Skin of body (tissue), 2 donors: Measurements from ENCODE around the gene WIPF3. TPM values are rescaled to one million over a fixed set of nuclear protein-coding genes. Genes with fewer than 3 reads are reported as not detected.

Source experiments
- DNase-seq: peaks from one replicate; lab custom pipeline; 2025; lab: John Stamatoyannopoulos, UW
- total RNA-seq: library from RNA; depleted of rRNA; stranded (reverse); fragments of >200 nt; gene quantifications from one replicate; pipeline ENCODE4 v1.2.3, GENCODE V29; 2014

WIPF3 gene
- total RNA-seq, 1 donor from 2014 or later: 0.59 TPM

GRCh38 chr7:29809533-29810155 lies 3.3 kb downstream of the WIPF3 start:
- no peak for DNase-seq

GRCh38 chr7:29810297-29810696 lies 4.0 kb downstream of the WIPF3 start:
- DNase-seq: no peak

- no peak for DNase-seq
These were observed 4.6 kb downstream of the WIPF3 start for GRCh38 chr7:29810813-29811482.

GRCh38 chr7:29811586-29811985 lies 5.3 kb downstream of the WIPF3 start:
- DNase-seq: no peak

GRCh38 chr7:29812185-29812876 lies 6.0 kb downstream of the WIPF3 start:
- DNase-seq: no peak

GRCh38 chr7:29815181-29816105 lies 9.1 kb downstream of the WIPF3 start:
- no peak for DNase-seq

- no peak for DNase-seq
These were observed 12.0 kb downstream of the WIPF3 start for GRCh38 chr7:29818308-29818707.

- no peak for DNase-seq
These were observed 19.6 kb downstream of the WIPF3 start for GRCh38 chr7:29825775-29826529.

GRCh38 chr7:29826530-29826822 lies 20.2 kb downstream of the WIPF3 start:
- no peak for DNase-seq

- no peak for DNase-seq
These were observed 20.6 kb downstream of the WIPF3 start for GRCh38 chr7:29826904-29827303.

- no peak for DNase-seq
These were observed 25.4 kb downstream of the WIPF3 start for GRCh38 chr7:29831705-29832104.

GRCh38 chr7:29833929-29834328 lies 27.6 kb downstream of the WIPF3 start:
- DNase-seq: no peak

GRCh38 chr7:29835718-29836117 lies 29.4 kb downstream of the WIPF3 start:
- no peak for DNase-seq

GRCh38 chr7:29839302-29839701 lies 33.0 kb downstream of the WIPF3 start:
- DNase-seq: peak; percentile 69

- no peak for DNase-seq
These were observed 33.6 kb downstream of the WIPF3 start for GRCh38 chr7:29839921-29840320.

GRCh38 chr7:29840701-29841100 lies 34.4 kb downstream of the WIPF3 start:
- DNase-seq: no peak

- no peak for DNase-seq
These were observed 35.8 kb downstream of the WIPF3 start for GRCh38 chr7:29841926-29842701.

GRCh38 chr7:29843093-29843492 lies 36.8 kb downstream of the WIPF3 start:
- DNase-seq: no peak

GRCh38 chr7:29843726-29844125 lies 37.4 kb downstream of the WIPF3 start:
- DNase-seq: no peak

- DNase-seq: no peak
These were observed 38.3 kb downstream of the WIPF3 start for GRCh38 chr7:29844559-29844958.
